Measurements from ENCODE around the gene CDH15.

DNA sequence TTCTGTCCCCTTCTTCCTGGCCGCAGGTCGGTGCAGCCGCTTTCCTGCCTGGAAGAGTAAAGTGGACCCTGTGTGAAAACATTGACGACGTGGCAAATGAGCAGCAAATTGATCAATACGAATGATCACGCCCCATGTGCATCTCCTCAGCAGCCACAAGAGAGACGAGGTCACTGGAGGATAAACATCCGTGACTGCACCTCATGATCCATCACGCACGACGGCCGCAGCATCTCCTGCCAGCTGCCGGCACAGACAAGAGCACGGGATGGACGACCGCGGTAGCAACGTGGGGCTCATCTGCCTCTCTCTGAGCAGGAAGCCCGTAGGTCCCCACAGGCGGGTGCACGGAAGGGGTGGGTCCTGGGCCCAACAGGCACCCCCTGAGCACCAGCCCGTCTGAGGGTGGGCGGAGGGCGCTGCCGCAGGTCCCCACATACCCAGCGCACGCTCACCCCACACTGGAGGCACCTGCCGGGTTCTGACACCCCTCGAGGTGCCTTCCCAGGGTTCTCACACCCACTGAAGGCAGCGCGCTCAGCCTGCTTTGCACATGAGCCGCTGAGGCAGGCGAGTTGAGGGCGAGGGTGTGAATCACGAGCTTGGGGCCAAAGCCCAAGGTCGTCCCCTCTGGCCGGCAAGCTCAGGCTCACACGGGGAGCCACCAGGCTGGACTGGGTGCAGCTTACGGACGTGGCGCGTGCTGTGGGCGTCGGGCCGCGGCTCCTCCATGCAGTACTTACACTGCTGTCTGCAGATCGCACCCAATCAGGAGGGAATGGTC lies 12.3 kb upstream of the CDH15 start:
- TF ChIP-seq EP300 (IDR thresholded peaks at IDR 0.05; ENCODE audit: borderline replicate concordance) (no peak), FOXM1 (IDR thresholded peaks at IDR 0.05; ENCODE audit: borderline replicate concordance, low read depth) (no peak), TAF1 (IDR thresholded peaks at IDR 0.05; ENCODE audit: low read depth) (no peak), TEAD4 (IDR thresholded peaks at IDR 0.05) (no peak), RAD21 (IDR thresholded peaks at IDR 0.05; ENCODE audit: low read depth) (no peak), CREB1 (IDR thresholded peaks at IDR 0.05; ENCODE audit: low read depth) (no peak), EGR1 (IDR thresholded peaks at IDR 0.05) (no peak), ZBTB7A (IDR thresholded peaks at IDR 0.05; ENCODE audit: low read depth) (no peak)
- TF ChIP-seq, protein P1, sequence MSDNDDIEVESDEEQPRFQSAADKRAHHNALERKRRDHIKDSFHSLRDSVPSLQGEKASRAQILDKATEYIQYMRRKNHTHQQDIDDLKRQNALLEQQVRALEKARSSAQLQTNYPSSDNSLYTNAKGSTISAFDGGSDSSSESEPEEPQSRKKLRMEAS (IDR thresholded peaks at IDR 0.05) = no peak
- TF ChIP-seq, protein P2, sequence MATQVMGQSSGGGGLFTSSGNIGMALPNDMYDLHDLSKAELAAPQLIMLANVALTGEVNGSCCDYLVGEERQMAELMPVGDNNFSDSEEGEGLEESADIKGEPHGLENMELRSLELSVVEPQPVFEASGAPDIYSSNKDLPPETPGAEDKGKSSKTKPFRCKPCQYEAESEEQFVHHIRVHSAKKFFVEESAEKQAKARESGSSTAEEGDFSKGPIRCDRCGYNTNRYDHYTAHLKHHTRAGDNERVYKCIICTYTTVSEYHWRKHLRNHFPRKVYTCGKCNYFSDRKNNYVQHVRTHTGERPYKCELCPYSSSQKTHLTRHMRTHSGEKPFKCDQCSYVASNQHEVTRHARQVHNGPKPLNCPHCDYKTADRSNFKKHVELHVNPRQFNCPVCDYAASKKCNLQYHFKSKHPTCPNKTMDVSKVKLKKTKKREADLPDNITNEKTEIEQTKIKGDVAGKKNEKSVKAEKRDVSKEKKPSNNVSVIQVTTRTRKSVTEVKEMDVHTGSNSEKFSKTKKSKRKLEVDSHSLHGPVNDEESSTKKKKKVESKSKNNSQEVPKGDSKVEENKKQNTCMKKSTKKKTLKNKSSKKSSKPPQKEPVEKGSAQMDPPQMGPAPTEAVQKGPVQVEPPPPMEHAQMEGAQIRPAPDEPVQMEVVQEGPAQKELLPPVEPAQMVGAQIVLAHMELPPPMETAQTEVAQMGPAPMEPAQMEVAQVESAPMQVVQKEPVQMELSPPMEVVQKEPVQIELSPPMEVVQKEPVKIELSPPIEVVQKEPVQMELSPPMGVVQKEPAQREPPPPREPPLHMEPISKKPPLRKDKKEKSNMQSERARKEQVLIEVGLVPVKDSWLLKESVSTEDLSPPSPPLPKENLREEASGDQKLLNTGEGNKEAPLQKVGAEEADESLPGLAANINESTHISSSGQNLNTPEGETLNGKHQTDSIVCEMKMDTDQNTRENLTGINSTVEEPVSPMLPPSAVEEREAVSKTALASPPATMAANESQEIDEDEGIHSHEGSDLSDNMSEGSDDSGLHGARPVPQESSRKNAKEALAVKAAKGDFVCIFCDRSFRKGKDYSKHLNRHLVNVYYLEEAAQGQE (IDR thresholded peaks at IDR 0.05; ENCODE audit: low read depth) = no peak
- TF ChIP-seq, protein P3, sequence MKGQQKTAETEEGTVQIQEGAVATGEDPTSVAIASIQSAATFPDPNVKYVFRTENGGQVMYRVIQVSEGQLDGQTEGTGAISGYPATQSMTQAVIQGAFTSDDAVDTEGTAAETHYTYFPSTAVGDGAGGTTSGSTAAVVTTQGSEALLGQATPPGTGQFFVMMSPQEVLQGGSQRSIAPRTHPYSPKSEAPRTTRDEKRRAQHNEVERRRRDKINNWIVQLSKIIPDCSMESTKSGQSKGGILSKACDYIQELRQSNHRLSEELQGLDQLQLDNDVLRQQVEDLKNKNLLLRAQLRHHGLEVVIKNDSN (IDR thresholded peaks at IDR 0.05) = no peak
